Panc1 (cell line): Measurements from ENCODE around the gene RNF208. TPM values are rescaled to one million over a fixed set of nuclear protein-coding genes. Genes with fewer than 3 reads are reported as not detected.

Experiments used
- ATAC-seq: fragments of 200-7000 bp; cut with Tn5 transposase; 2 replicates; pipeline ENCODE4 v1.9.1; 2020; ENCODE audit warnings: mild to moderate bottlenecking, moderate library complexity
- BruUV-seq: library from RNA; stranded (reverse); fragments of 400-500 nt; replicated peaks from 2 replicates; lab custom pipeline; 2021; lab: Mats Ljungman, UMichigan
- CTCF ChIA-PET: fragments of 300-600 bp; sonication (Branson Sonifier 250); formaldehyde crosslinking; loops from one replicate; lab custom pipeline; 2022; ENCODE audit warnings: antibody characterized with exemption; lab: Charles Lee
- POLR2A ChIA-PET: fragments of 300-600 bp; sonication (Branson Sonifier 250); formaldehyde crosslinking; loops from one replicate; lab custom pipeline; 2022; ENCODE audit warnings: antibody characterized with exemption; lab: Charles Lee
- DNase-seq: peaks from one replicate; pipeline ENCODE4 v3.0.0-alpha.2; 2010; ENCODE audit warnings: low read depth, low spot score
- H3K27ac ChIP-seq: 2 replicates; pipeline ENCODE4 v1.5.1; 2011; ENCODE audit warnings: mild to moderate bottlenecking, low read length, inconsistent platforms
- H3K27me3 ChIP-seq: fragments of 200-500 bp; sonication (Bioruptor generic); 2 replicates; pipeline ENCODE4 v1.6.0; 2014; ENCODE audit warnings: low read length, inconsistent platforms; ENCODE audit not compliant: control insufficient read depth, insufficient read depth
- H3K36me3 ChIP-seq: fragments of 200-500 bp; sonication (Bioruptor generic); 2 replicates; pipeline ENCODE4 v1.5.1; 2014; ENCODE audit warnings: inconsistent platforms, mild to moderate bottlenecking, low read length, moderate library complexity; ENCODE audit not compliant: control insufficient read depth, insufficient read depth
- H3K4me1 ChIP-seq: 2 replicates; pipeline ENCODE4 v1.5.1; 2011; ENCODE audit warnings: inconsistent platforms, mild to moderate bottlenecking, low read length, moderate library complexity; ENCODE audit not compliant: control insufficient read depth, insufficient read depth
- H3K4me3 ChIP-seq, 2 experiments: 2 replicates each; pipeline ENCODE4 v1.5.1; 2011 to 2012; ENCODE audit warnings: low read depth in 2 of 2, low read length in 2 of 2, mild to moderate bottlenecking in 2 of 2, inconsistent platforms in 1 of 2, moderate library complexity in 1 of 2
- H3K9me3 ChIP-seq: fragments of 200-500 bp; sonication (Bioruptor generic); 2 replicates; pipeline ENCODE4 v1.5.1; 2014; ENCODE audit warnings: low read depth, mild to moderate bottlenecking, inconsistent platforms, low read length, moderate library complexity; ENCODE audit not compliant: control insufficient read depth, insufficient read depth
- CTCF ChIP-seq: fragments of 450-650 bp; IDR thresholded peaks from 2 replicates; pipeline ENCODE4 v1.5.1; 2017; ENCODE audit warnings: mild to moderate bottlenecking
- POLR2AphosphoS5 ChIP-seq: IDR thresholded peaks from 2 replicates; pipeline ENCODE4 v1.6.1; 2012; ENCODE audit warnings: mild to moderate bottlenecking, low read depth, low read length, moderate library complexity
- REST ChIP-seq, 2 experiments: IDR thresholded peaks; 2 replicates each; pipeline ENCODE4 v1.6.1; 2011 to 2012; ENCODE audit warnings: low read depth in 2 of 2, control low read depth in 1 of 2, low read length in 1 of 2, mild to moderate bottlenecking in 1 of 2, moderate library complexity in 1 of 2; ENCODE audit not compliant: insufficient read depth in 1 of 2
- SIN3A ChIP-seq: IDR thresholded peaks from 2 replicates; pipeline ENCODE4 v1.6.1; 2012; ENCODE audit warnings: low read depth, mild to moderate bottlenecking, low read length, moderate library complexity, borderline replicate concordance; ENCODE audit not compliant: insufficient read depth
- TCF7L2 ChIP-seq: IDR thresholded peaks from 2 replicates; pipeline ENCODE4 v1.6.1; 2011; ENCODE audit warnings: mild to moderate bottlenecking, low read depth, low read length, inconsistent platforms
- in situ Hi-C: cut with HindIII; loops from 2 replicates; pipeline ENCODE4 v1.10.0; 2016; ENCODE audit warnings: low sequenced_read_pairs, low pct_unique_long_range_greater_than_20kb
- intact Hi-C: fragments of 100-400 bp; cut with micrococcal nuclease; formaldehyde crosslinking; loops from one replicate; pipeline ENCODE4 v1.10.0; 2022; ENCODE audit not compliant: unreplicated experiment
- total RNA-seq: library from RNA; stranded (reverse); gene quantifications from one replicate; pipeline ENCODE4 v1.2.1, GENCODE V29; 2021; ENCODE audit not compliant: unreplicated experiment

Gene RNF208
- total RNA-seq, 1 experiment from 2014 or later: 11.5 TPM

- ChIA-PET CTCF (interaction anchor here (0.6 kb wide), 1 partner anchor 136 kb away, joined by 3 read pairs; no protein-coding TSS in a partner anchor), POLR2A (interaction anchor here (0.6 kb wide), 1 partner anchor 117 kb away, joined by 10 read pairs; no protein-coding TSS in a partner anchor)
- no peak overlapping the region for H3K27ac ChIP-seq
- no peaks in the 10 kb centered on the region for H3K9me3 ChIP-seq
- H3K4me3 ChIP-seq: no peak overlapping the region
- H3K27me3 ChIP-seq: no peaks in the 10 kb centered on the region
- in situ Hi-C loops: no loop called here
- ATAC-seq (no peak), DNase-seq (no peak)
- no peaks in the 10 kb centered on the region for H3K36me3 ChIP-seq
- BruUV-seq: no TSS peak
- no peak for TF ChIP-seq TCF7L2
- no peak for TF ChIP-seq POLR2AphosphoS5
- TF ChIP-seq CTCF: no peak
- no peak for TF ChIP-seq REST (IDR thresholded peaks at IDR 0.05; ENCODE audit: insufficient read depth in 1 of 2, low read depth in 2 of 2, low read length in 1 of 2)
- no peak for TF ChIP-seq SIN3A
- intact Hi-C loops: no loop called here
- H3K4me1 ChIP-seq: peaks cover 16% of the 10 kb centered on the region
Observed at GRCh38 chr9:137247135-137247915, 25.3 kb upstream of the RNF208 start.

- TF ChIP-seq POLR2AphosphoS5 (no peak), TCF7L2 (no peak), SIN3A (no peak), REST (IDR thresholded peaks at IDR 0.05; ENCODE audit: insufficient read depth in 1 of 2, low read depth in 2 of 2, low read length in 1 of 2) (no peak), CTCF (no peak)
- in situ Hi-C loops (no loop called here), intact Hi-C loops (no loop called here)
- H3K27me3 ChIP-seq: no peaks in the 10 kb centered on the region
- ChIA-PET CTCF (no interaction called here), POLR2A (no interaction called here)
- no peak for ATAC-seq
- H3K4me3 ChIP-seq: no peak overlapping the region
- H3K36me3 ChIP-seq: peaks cover 4% of the 10 kb centered on the region
- no TSS peak for BruUV-seq
- peaks cover 16% of the 10 kb centered on the region for H3K4me1 ChIP-seq
- H3K9me3 ChIP-seq: no peaks in the 10 kb centered on the region
- DNase-seq: no peak
- no peak overlapping the region for H3K27ac ChIP-seq
Observed at GRCh38 chr9:137245450-137246421, 23.7 kb upstream of the RNF208 start.
